Esophagus muscularis mucosa (tissue), 4 donors: Measurements from ENCODE around the gene NFAT5. TPM values are rescaled to one million over a fixed set of nuclear protein-coding genes. Genes with fewer than 3 reads are reported as not detected.

Experiments
- DNase-seq: peaks from one replicate; pipeline ENCODE4 v3.0.0-alpha.2; 2017; ENCODE audit errors: extremely low spot score
- H3K27ac ChIP-seq, 4 donors: fragments of 200-600 bp; sonication (generic); replicated peaks in 1 of 4; 1 replicate in 3 of 4; 2 replicates in 1 of 4; pipeline ENCODE4 v1.5.1; 2016 to 2019; ENCODE audit warnings: mild to moderate bottlenecking in 1 of 4
- H3K27me3 ChIP-seq, 4 donors: fragments of 200-600 bp; sonication (generic); one replicate each; pipeline versions ENCODE4 v1.5.1 to v1.6.0; 2016 to 2019
- H3K36me3 ChIP-seq, 4 donors: fragments of 200-600 bp; sonication (generic); one replicate each; pipeline ENCODE4 v1.5.1; 2016 to 2019
- H3K4me1 ChIP-seq, 4 donors: fragments of 200-600 bp; sonication (generic); one replicate each; pipeline ENCODE4 v1.5.1; 2016 to 2019
- H3K4me3 ChIP-seq, 4 donors: fragments of 200-600 bp; sonication (generic); 1 replicate in 2 of 4; 2 replicates in 2 of 4; pipeline ENCODE4 v1.5.1; 2016 to 2019; ENCODE audit warnings: mild to moderate bottlenecking in 4 of 4, moderate library complexity in 1 of 4
- H3K9me3 ChIP-seq, 4 donors: fragments of 200-600 bp; sonication (generic); 1 replicate in 3 of 4; 2 replicates in 1 of 4; pipeline ENCODE4 v1.5.1; 2016 to 2019
- CTCF ChIP-seq, 3 experiments: fragments of 200-600 bp in 2 of 3; fragments of 450-650 bp in 1 of 3; sonication (generic) in 2 of 3; IDR thresholded peaks; one replicate each; pipeline ENCODE4 v1.5.1; 2017 to 2019; ENCODE audit warnings: antibody characterized with exemption in 3 of 3, mild to moderate bottlenecking in 2 of 3, moderate library complexity in 1 of 3
- EP300 ChIP-seq: sonication (generic); formaldehyde crosslinking; IDR thresholded peaks from one replicate; pipeline ENCODE4 v1.6.1; 2017; ENCODE audit warnings: antibody characterized with exemption
- POLR2A ChIP-seq: fragments of 450-650 bp; IDR thresholded peaks from one replicate; pipeline ENCODE4 v1.6.1; 2017; ENCODE audit warnings: antibody characterized with exemption, moderate library complexity, mild to moderate bottlenecking, low read depth
- POLR2AphosphoS5 ChIP-seq, 2 donors: sonication (generic); formaldehyde crosslinking; IDR thresholded peaks; one replicate each; pipeline ENCODE4 v1.6.1; 2017; ENCODE audit warnings: antibody characterized with exemption in 2 of 2
- WGBS: methylation state at CpG from one replicate; pipeline ENCODE4 v1.1.5; 2018; 5-methylcytosine and 5-hydroxymethylcytosine counted together
- intact Hi-C: fragments of 100-400 bp; cut with DNase I; formaldehyde crosslinking; loops from one replicate; pipeline ENCODE4 v1.15.1; 2023
- total RNA-seq, 4 donors: library from RNA; depleted of rRNA; stranded (reverse); fragments of >200 nt; gene quantifications; one replicate each; pipeline versions ENCODE4 v1.1.0 to v1.2.1, GENCODE V29; 2016

Gene NFAT5
- total RNA-seq, 4 donors from 2014 or later = 47.1 to 68.4 (median 59.6) TPM

- Histone ChIP-seq H3K4me1 (peaks cover 9 to 50% (median 35%) of the 10 kb centered on the region in 4 donors), H3K27me3 (no peaks in the 10 kb centered on the region), H3K27ac (no peak overlapping the region), H3K9me3 (no peaks in the 10 kb centered on the region), H3K4me3 (no peak overlapping the region), H3K36me3 (peaks cover 0 to 5% (median 2%) of the 10 kb centered on the region in 4 donors)
- no peak for TF ChIP-seq EP300
- TF ChIP-seq CTCF (IDR thresholded peaks at IDR 0.05) = no peak
- no peak for TF ChIP-seq POLR2A
- no peak for DNase-seq
- WGBS = 74% methylated on average over 7 of the region's 7 CpGs
- intact Hi-C loops = no loop called here
Observed at GRCh38 chr16:69589434-69590269, 23.9 kb downstream of the NFAT5 start.

GRCh38 chr16:69590590-69590989 lies 24.8 kb downstream of the NFAT5 start:
- no peak for DNase-seq
- intact Hi-C loops = no loop called here
- TF ChIP-seq POLR2AphosphoS5 (IDR thresholded peaks at IDR 0.05) (no peak), CTCF (IDR thresholded peaks at IDR 0.05) (no peak)
- no peak overlapping the region for H3K27ac ChIP-seq
- 94% methylated on average over 3 of the region's 3 CpGs for WGBS
- H3K9me3 ChIP-seq = no peaks in the 10 kb centered on the region
- H3K4me3 ChIP-seq = no peak overlapping the region
- H3K36me3 ChIP-seq = peaks cover 0 to 5% (median 2%) of the 10 kb centered on the region in 4 donors
- H3K4me1 ChIP-seq = peaks cover 17 to 60% (median 39%) of the 10 kb centered on the region in 4 donors
- no peaks in the 10 kb centered on the region for H3K27me3 ChIP-seq

- over 99% methylated on average over 4 of the region's 4 CpGs for WGBS
- Histone ChIP-seq H3K27ac (no peak overlapping the region), H3K36me3 (peaks cover 0 to 3% (median 0%) of the 10 kb centered on the region in 4 donors), H3K4me1 (peaks cover 26 to 54% (median 50%) of the 10 kb centered on the region in 4 donors), H3K9me3 (no peaks in the 10 kb centered on the region), H3K27me3 (no peaks in the 10 kb centered on the region), H3K4me3 (no peak overlapping the region)
- no peak for DNase-seq
- TF ChIP-seq EP300 (no peak), POLR2AphosphoS5 (IDR thresholded peaks at IDR 0.05) (no peak), CTCF (IDR thresholded peaks at IDR 0.05) (no peak), POLR2A (no peak)
- intact Hi-C loops = no loop called here
Observed at GRCh38 chr16:69593751-69594255, 28.0 kb downstream of the NFAT5 start.

GRCh38 chr16:69595127-69596036 lies 29.6 kb downstream of the NFAT5 start:
- H3K27ac ChIP-seq = no peak overlapping the region
- H3K4me3 ChIP-seq = no peak overlapping the region
- WGBS = 82% methylated on average over 8 of the region's 8 CpGs
- no peaks in the 10 kb centered on the region for H3K27me3 ChIP-seq
- peaks cover 22 to 56% (median 51%) of the 10 kb centered on the region in 4 donors for H3K4me1 ChIP-seq
- TF ChIP-seq POLR2AphosphoS5 (IDR thresholded peaks at IDR 0.05) (no peak), CTCF (IDR thresholded peaks at IDR 0.05) (no peak), EP300 (no peak), POLR2A (no peak)
- intact Hi-C loops = no loop called here
- DNase-seq = no peak
- no peaks in the 10 kb centered on the region for H3K9me3 ChIP-seq
- peaks cover 0 to 3% (median 0%) of the 10 kb centered on the region in 4 donors for H3K36me3 ChIP-seq
